Hematopoietic multipotent progenitor cell treated with erythropoietin and hydrocortisone succinate and interleukin-3 and kit ligand, for 6 days (in vitro differentiated cells): ENCODE results near the gene PRAF2.

Experiments used
- DNase-seq: peaks from one replicate; pipeline ENCODE4 v3.0.0-alpha.2; 2015

The PRAF2 gene

DNA sequence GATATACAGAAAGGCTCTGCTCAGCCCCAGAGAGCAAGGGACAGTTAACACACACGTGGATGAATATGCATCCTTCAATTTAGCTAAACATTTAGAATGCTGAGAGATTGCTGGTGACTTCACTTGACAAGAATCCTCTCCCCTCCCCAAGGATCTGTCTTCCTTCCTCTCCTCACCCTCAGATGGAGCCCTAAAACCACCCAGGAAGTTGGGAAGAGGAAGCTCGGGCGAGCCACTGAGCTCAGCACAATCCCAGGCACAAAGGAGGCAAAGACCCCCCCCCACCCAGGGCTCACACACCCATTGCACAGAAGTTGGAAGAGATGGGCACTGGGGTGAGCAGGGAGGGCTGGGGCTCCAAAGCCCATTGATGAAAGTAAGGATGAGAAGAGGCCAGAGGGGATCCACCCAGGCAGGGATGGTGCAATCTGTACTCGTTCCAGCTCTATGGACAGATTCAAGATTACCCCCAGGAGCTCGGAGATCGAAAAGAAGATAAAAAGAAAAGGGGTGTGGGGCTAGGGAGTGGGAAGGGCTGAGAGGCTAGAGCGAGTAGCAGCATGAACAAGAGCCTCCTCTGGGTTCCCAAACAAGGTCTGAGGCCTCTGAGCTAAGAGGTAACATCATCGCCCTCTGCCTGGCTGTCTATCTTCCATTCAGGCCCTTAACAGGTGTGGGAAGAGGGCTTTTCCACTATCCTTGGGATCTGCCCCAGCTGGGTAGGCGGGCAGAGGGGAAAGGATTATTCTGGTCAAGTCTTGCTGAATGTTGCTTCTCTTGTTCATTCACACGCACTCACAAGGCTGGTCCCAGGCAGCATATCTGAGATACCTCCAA lies 31.8 kb downstream of the PRAF2 start:
- peak; percentile 24 for DNase-seq

DNA sequence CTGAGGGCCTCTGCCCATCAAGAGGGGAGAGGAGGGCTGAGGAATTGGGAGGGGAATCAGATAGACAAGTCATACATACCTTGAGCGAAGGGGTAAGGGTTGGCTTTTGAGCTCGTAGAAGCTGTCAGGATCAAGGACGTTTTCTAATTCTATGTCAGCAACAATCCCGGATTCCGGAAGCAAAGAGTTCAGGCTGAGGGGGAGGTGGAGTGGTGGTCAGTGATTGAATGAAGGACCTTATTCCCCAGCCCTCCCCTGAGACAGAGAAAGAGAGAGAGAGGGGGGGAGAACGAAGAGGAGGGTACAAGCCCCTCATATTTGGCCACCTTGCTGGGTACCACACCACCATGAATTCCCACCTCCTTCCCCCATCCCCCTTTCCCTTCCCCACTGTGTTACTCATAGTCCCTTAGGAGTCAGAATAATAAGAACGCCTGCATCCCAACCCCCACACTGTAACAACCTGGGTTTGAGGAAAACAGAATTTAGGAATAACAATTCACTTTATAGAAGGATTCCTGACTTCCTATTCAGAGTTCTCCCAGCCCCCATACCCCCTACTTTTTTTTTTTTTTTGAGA lies 33.3 kb downstream of the PRAF2 start:
- no peak for DNase-seq

- peak; percentile 88 for DNase-seq
These were observed 34.0 kb downstream of the PRAF2 start for GRCh38 chrX:49039598-49040375.

DNA sequence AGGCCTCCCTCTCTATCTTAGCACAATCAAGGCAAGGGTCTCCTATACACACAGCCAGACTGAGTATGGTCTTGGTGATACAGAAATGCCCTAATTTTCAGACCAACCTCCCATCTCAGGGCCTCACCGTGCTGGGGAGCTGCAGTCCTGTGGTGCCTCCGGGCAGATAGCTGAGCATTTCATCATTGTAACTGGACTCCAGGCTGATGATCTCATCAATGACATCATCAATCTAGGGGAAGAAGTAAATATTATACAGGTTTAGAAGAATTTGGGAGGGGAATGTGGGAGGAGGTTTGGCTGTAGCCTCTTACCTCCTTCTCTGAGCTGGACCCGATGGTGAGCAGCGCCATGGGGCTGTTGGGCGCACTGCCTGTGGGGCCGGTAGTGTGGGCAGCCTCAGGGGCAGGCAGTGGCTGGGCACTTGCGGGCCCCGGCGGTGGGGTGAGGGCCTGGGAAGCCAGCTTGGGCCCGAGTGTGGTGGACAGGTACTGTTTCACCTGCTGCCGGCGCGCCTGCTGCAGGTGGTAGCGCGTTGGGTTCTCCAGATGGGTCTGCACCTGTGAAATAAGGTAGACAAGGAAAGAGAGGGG lies 35.8 kb downstream of the PRAF2 start:
- no peak for DNase-seq

- no peak for DNase-seq
These were observed 43.5 kb downstream of the PRAF2 start for GRCh38 chrX:49030283-49030682.

DNA sequence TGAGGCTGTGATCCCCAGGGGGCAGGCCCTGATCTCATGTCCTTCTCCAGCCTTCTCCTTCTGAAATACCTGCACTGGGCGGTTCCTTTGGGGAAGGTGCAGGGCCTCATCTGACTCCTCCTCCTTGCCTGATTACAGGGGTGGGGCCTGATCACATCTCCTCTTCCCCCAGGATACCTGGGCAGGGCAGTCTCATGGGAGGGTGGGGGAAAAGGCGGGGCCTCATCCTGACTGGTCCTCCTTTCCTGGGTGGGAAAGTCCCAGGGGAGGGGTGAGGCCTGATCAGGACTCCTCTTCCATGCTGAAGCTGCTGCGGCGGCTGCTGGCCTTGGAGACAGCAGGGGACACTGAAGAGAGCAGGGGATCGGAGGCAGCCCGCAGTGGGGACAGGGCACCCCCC lies 43.9 kb downstream of the PRAF2 start:
- DNase-seq, result no peak
